DND-41 (cell line): ENCODE measurements around the gene TPX2.

Experiments used
- ATAC-seq: fragments of 200-7000 bp; cut with Tn5 transposase; 3 replicates; pipeline ENCODE4 v1.9.1; 2021; ENCODE audit warnings: low read depth; ENCODE audit not compliant: insufficient read depth
- DNase-seq: peaks from one replicate; pipeline ENCODE4 v3.0.0-alpha.2; 2020
- H2AFZ ChIP-seq: 2 replicates; pipeline ENCODE4 v1.6.0; 2012; ENCODE audit warnings: low read depth, low read length
- H3K27ac ChIP-seq: 2 replicates; pipeline ENCODE4 v1.5.1; 2012; ENCODE audit warnings: low read length, inconsistent platforms
- H3K27me3 ChIP-seq: fragments of 200-600 bp; sonication (generic); 2 replicates; pipeline ENCODE4 v1.6.0; 2012; ENCODE audit warnings: low read length, mild to moderate bottlenecking, inconsistent platforms; ENCODE audit not compliant: insufficient read depth, poor library complexity
- H3K36me3 ChIP-seq: 2 replicates; pipeline ENCODE4 v1.5.1; 2012; ENCODE audit warnings: low read length, inconsistent platforms; ENCODE audit not compliant: insufficient read depth
- H3K4me1 ChIP-seq: 2 replicates; pipeline ENCODE4 v1.5.1; 2012; ENCODE audit warnings: mild to moderate bottlenecking, low read length; ENCODE audit not compliant: insufficient read depth
- H3K4me2 ChIP-seq: 2 replicates; pipeline ENCODE4 v1.6.0; 2012; ENCODE audit warnings: mild to moderate bottlenecking, moderate library complexity, low read length, inconsistent platforms; ENCODE audit not compliant: insufficient read depth
- H3K4me3 ChIP-seq, 2 experiments: fragments of 200-600 bp in 1 of 2; shearing (Covaris generic) in 1 of 2; 2 replicates each; pipeline ENCODE4 v1.5.1; 2012 to 2016; ENCODE audit warnings: inconsistent platforms in 2 of 2, low read length in 2 of 2, mild to moderate bottlenecking in 2 of 2, low read depth in 1 of 2, moderate library complexity in 1 of 2
- H3K79me2 ChIP-seq: 2 replicates; pipeline ENCODE4 v1.6.0; 2012; ENCODE audit warnings: low read length, inconsistent platforms; ENCODE audit not compliant: insufficient read depth
- H3K9ac ChIP-seq: 2 replicates; pipeline ENCODE4 v1.6.0; 2012; ENCODE audit warnings: low read depth, mild to moderate bottlenecking, inconsistent platforms, low read length, moderate library complexity
- H3K9me3 ChIP-seq: 2 replicates; pipeline ENCODE4 v1.5.1; 2012; ENCODE audit warnings: low read length, moderate library complexity, mild to moderate bottlenecking, inconsistent platforms; ENCODE audit not compliant: insufficient read depth, severe bottlenecking
- H4K20me1 ChIP-seq: 2 replicates; pipeline ENCODE4 v1.6.0; 2012; ENCODE audit warnings: low read length; ENCODE audit not compliant: insufficient read depth
- EZH2 ChIP-seq: IDR thresholded peaks from 3 replicates; pipeline ENCODE4 v1.6.1; 2012; ENCODE audit warnings: borderline replicate concordance, low read depth, mild to moderate bottlenecking, moderate library complexity, low read length, inconsistent platforms; ENCODE audit not compliant: severe bottlenecking
- TF ChIP-seq, protein P1 (sequence below): IDR thresholded peaks from 2 replicates; pipeline ENCODE4 v1.5.1; 2012; ENCODE audit warnings: borderline replicate concordance, low read length, moderate library complexity, mild to moderate bottlenecking; ENCODE audit not compliant: poor library complexity, severe bottlenecking; ENCODE audit errors: extremely low read depth

Gene TPX2

GRCh38 chr20:31708736-31709534, 30.2 kb upstream of the TPX2 start:
- peak overlapping the region; percentile 46 for H3K9ac ChIP-seq
- DNase-seq, result peak; percentile 50
- H3K79me2 ChIP-seq, result peaks cover 99% of the 10 kb centered on the region
- no peak for TF ChIP-seq EZH2
- TF ChIP-seq, protein P1, sequence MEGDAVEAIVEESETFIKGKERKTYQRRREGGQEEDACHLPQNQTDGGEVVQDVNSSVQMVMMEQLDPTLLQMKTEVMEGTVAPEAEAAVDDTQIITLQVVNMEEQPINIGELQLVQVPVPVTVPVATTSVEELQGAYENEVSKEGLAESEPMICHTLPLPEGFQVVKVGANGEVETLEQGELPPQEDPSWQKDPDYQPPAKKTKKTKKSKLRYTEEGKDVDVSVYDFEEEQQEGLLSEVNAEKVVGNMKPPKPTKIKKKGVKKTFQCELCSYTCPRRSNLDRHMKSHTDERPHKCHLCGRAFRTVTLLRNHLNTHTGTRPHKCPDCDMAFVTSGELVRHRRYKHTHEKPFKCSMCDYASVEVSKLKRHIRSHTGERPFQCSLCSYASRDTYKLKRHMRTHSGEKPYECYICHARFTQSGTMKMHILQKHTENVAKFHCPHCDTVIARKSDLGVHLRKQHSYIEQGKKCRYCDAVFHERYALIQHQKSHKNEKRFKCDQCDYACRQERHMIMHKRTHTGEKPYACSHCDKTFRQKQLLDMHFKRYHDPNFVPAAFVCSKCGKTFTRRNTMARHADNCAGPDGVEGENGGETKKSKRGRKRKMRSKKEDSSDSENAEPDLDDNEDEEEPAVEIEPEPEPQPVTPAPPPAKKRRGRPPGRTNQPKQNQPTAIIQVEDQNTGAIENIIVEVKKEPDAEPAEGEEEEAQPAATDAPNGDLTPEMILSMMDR, result no peak
- no peaks in the 10 kb centered on the region for H3K9me3 ChIP-seq
- ATAC-seq, result peak; percentile 8; the same call in 1 of the 3 replicates
- H3K27ac ChIP-seq, result peak overlapping the region; percentile 89
- H3K27me3 ChIP-seq, result no peaks in the 10 kb centered on the region
- H3K4me1 ChIP-seq, result peaks cover 97% of the 10 kb centered on the region
- no peak overlapping the region for H2AFZ ChIP-seq
- peak overlapping the region in 1 of 2 experiments; percentile 12; a peak in 2 of 4 replicates for H3K4me3 ChIP-seq
- H3K4me2 ChIP-seq, result peak overlapping the region; percentile 50
- peaks cover 97% of the 10 kb centered on the region for H3K36me3 ChIP-seq
- peaks cover 94% of the 10 kb centered on the region for H4K20me1 ChIP-seq

GRCh38 chr20:31709939-31710338, 29.2 kb upstream of the TPX2 start:
- no peak overlapping the region for H2AFZ ChIP-seq
- H3K4me2 ChIP-seq, result peak overlapping the region; percentile 89
- peak overlapping the region; percentile 58 for H3K27ac ChIP-seq
- H3K4me1 ChIP-seq, result peaks cover 98% of the 10 kb centered on the region
- no peaks in the 10 kb centered on the region for H3K27me3 ChIP-seq
- no peak for TF ChIP-seq EZH2
- TF ChIP-seq, protein P1, result no peak
- peaks cover 94% of the 10 kb centered on the region for H4K20me1 ChIP-seq
- peaks cover 99% of the 10 kb centered on the region for H3K79me2 ChIP-seq
- DNase-seq (no peak), ATAC-seq (no peak)
- peak overlapping the region; percentile 32; the same call in 1 of the 2 replicates for H3K9ac ChIP-seq
- H3K36me3 ChIP-seq, result peaks cover 97% of the 10 kb centered on the region
- no peak overlapping the region for H3K4me3 ChIP-seq
- no peaks in the 10 kb centered on the region for H3K9me3 ChIP-seq

DNA sequence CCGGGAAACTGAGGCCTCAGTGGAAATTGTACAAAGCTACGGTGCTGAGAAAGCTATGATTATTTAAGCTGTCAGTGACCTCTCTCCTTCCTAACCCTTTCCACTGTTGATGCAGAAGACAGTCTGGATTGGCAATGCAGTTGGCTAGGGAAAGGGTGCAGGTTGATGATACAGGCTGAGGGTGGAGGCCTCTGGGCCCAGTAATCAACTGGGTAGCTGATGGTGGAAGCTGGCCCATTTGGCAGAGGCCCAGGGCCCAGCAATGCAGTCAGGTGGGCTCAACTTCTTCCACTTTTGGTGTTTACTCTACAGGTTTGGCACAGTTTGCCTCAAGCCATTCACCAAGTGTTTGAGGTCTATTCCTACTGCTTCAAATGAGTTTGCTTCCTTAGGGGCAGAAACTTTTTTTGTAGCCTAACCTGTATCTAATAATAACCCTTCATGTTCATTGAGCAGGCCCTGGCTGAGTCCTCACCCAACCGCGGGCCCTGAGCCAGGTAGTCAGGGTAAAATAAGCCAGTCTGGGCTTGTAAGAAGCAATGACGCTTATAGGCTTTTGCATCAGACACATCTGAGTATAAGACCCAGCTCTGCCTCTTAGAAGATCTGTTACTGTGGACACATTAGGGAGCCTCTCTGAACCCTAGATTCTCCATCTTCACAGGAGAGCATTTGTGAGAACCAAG, 28.5 kb upstream of the TPX2 start:
- DNase-seq (no peak), ATAC-seq (no peak)
- Histone ChIP-seq H3K27ac (peak overlapping the region; percentile 58), H2AFZ (no peak overlapping the region), H3K4me2 (peak overlapping the region; percentile 89), H4K20me1 (peaks cover 93% of the 10 kb centered on the region), H3K36me3 (peaks cover 97% of the 10 kb centered on the region), H3K9ac (0 out of 2 replicates have a peak overlapping the region, but pooled peaks have one; percentile 32), H3K4me3 (peak overlapping the region in 1 of 2 experiments; percentile 1; a peak in 1 of 4 replicates), H3K9me3 (no peaks in the 10 kb centered on the region), H3K4me1 (peaks cover 98% of the 10 kb centered on the region), H3K79me2 (peaks cover 99% of the 10 kb centered on the region), H3K27me3 (no peaks in the 10 kb centered on the region)
- no peak for TF ChIP-seq EZH2
- TF ChIP-seq, protein P1, result no peak
